DOHH2 (cell line): ENCODE data around the gene PLPPR3.

Experiments used
- CTCF ChIP-seq: fragments of 200-600 bp; sonication (generic); IDR thresholded peaks from one replicate; pipeline ENCODE4 v1.5.1; 2014; ENCODE audit warnings: antibody characterized with exemption, mild to moderate bottlenecking, low read depth, low read length; ENCODE audit not compliant: poor library complexity, severe bottlenecking
- EZH2phosphoT487 ChIP-seq: fragments of 200-600 bp; sonication (generic); IDR thresholded peaks from 2 replicates; pipeline ENCODE4 v1.6.1; 2017; ENCODE audit warnings: borderline replicate concordance, mild to moderate bottlenecking, antibody characterized with exemption, low read length, moderate library complexity, mixed read lengths

GRCh38 chr19:795073-795611 lies 26.6 kb downstream of the PLPPR3 start:
- TF ChIP-seq CTCF (no peak), EZH2phosphoT487 (no peak)
